H9 (cell line): ENCODE data around the gene TFF2. TPM values are rescaled to one million over a fixed set of nuclear protein-coding genes. Genes with fewer than 3 reads are reported as not detected.

Experiments used
- DNase-seq: peaks from one replicate; pipeline ENCODE4 v3.0.0-alpha.2; 2017
- H2AFZ ChIP-seq: one replicate; pipeline ENCODE4 v1.6.1; 2013; ENCODE audit warnings: mild to moderate bottlenecking, low read length, control low read depth, moderate library complexity
- H2AK5ac ChIP-seq: 2 replicates; pipeline ENCODE4 v1.6.1; 2013; ENCODE audit warnings: low read length, control low read depth, mixed read lengths; ENCODE audit not compliant: insufficient read length
- H2BK120ac ChIP-seq: one replicate; pipeline ENCODE4 v1.6.1; 2013; ENCODE audit warnings: low read depth, mild to moderate bottlenecking, low read length, control low read depth, inconsistent platforms; ENCODE audit not compliant: poor library complexity, severe bottlenecking
- H2BK12ac ChIP-seq: 2 replicates; pipeline ENCODE4 v1.6.1; 2013; ENCODE audit warnings: low read length, control low read depth, mixed read lengths, low read depth; ENCODE audit not compliant: insufficient read length
- H2BK15ac ChIP-seq: 2 replicates; pipeline ENCODE4 v1.6.1; 2013; ENCODE audit warnings: low read depth, low read length, control low read depth
- H2BK20ac ChIP-seq: one replicate; pipeline ENCODE4 v1.6.1; 2013; ENCODE audit warnings: low read depth, mild to moderate bottlenecking, low read length, control low read depth, inconsistent platforms; ENCODE audit not compliant: poor library complexity, severe bottlenecking
- H2BK5ac ChIP-seq: 2 replicates; pipeline ENCODE4 v1.6.1; 2013; ENCODE audit warnings: low read length, control low read depth, mixed read lengths; ENCODE audit not compliant: insufficient read length
- H3K14ac ChIP-seq: 2 replicates; pipeline ENCODE4 v1.6.1; 2013; ENCODE audit warnings: low read length, control low read depth; ENCODE audit not compliant: insufficient read depth
- H3K18ac ChIP-seq: 2 replicates; pipeline ENCODE4 v1.6.1; 2013; ENCODE audit warnings: low read depth, mild to moderate bottlenecking, mixed read lengths, low read length, control low read depth; ENCODE audit not compliant: insufficient read length
- H3K23ac ChIP-seq: 2 replicates; pipeline ENCODE4 v1.6.1; 2013; ENCODE audit warnings: low read length, control low read depth, mixed read lengths, low read depth; ENCODE audit not compliant: insufficient read length
- H3K23me2 ChIP-seq: 2 replicates; pipeline ENCODE4 v1.6.1; 2013; ENCODE audit warnings: low read depth, mild to moderate bottlenecking, mixed read lengths, low read length, control low read depth; ENCODE audit not compliant: insufficient read length, poor library complexity, severe bottlenecking
- H3K27ac ChIP-seq: 2 replicates; pipeline ENCODE4 v1.5.1; 2013; ENCODE audit warnings: low read length, control low read depth, mixed read lengths, low read depth; ENCODE audit not compliant: insufficient read length
- H3K27me3 ChIP-seq: 2 replicates; pipeline ENCODE4 v1.6.1; 2013; ENCODE audit warnings: low read length, control low read depth, inconsistent platforms; ENCODE audit not compliant: insufficient read depth
- H3K4ac ChIP-seq: 2 replicates; pipeline ENCODE4 v1.6.1; 2013; ENCODE audit warnings: low read depth, mild to moderate bottlenecking, control low read depth, inconsistent platforms, low read length, moderate library complexity
- H3K4me1 ChIP-seq: 2 replicates; pipeline ENCODE4 v1.6.1; 2013; ENCODE audit warnings: low read length, control low read depth, inconsistent platforms; ENCODE audit not compliant: insufficient read depth
- H3K4me2 ChIP-seq: 2 replicates; pipeline ENCODE4 v1.6.1; 2013; ENCODE audit warnings: low read length, control low read depth, mixed read lengths; ENCODE audit not compliant: insufficient read length, insufficient read depth
- H3K56ac ChIP-seq: 2 replicates; pipeline ENCODE4 v1.6.1; 2013; ENCODE audit warnings: low read depth, mild to moderate bottlenecking, mixed read lengths, low read length, control low read depth; ENCODE audit not compliant: insufficient read length
- H3K79me1 ChIP-seq: 2 replicates; pipeline ENCODE4 v1.6.1; 2013; ENCODE audit warnings: low read depth, mild to moderate bottlenecking, moderate library complexity, low read length, control low read depth, inconsistent platforms; ENCODE audit not compliant: insufficient read depth, poor library complexity, severe bottlenecking
- H3K79me2 ChIP-seq: 2 replicates; pipeline ENCODE4 v1.6.1; 2013; ENCODE audit warnings: low read length, control low read depth, inconsistent platforms; ENCODE audit not compliant: insufficient read depth
- H3K9ac ChIP-seq: 2 replicates; pipeline ENCODE4 v1.6.1; 2013; ENCODE audit warnings: low read length, control low read depth, mixed read lengths; ENCODE audit not compliant: insufficient read length; ENCODE audit errors: extremely low read depth
- H3K9me3 ChIP-seq: one replicate; pipeline ENCODE4 v1.6.1; 2013; ENCODE audit warnings: low read depth, low read length, inconsistent platforms; ENCODE audit not compliant: control insufficient read depth
- H3T11ph ChIP-seq: one replicate; pipeline ENCODE4 v1.6.1; 2013; ENCODE audit warnings: mild to moderate bottlenecking, low read length, control low read depth, inconsistent platforms
- H4K20me1 ChIP-seq: one replicate; pipeline ENCODE4 v1.6.1; 2013; ENCODE audit not compliant: control insufficient read depth, insufficient read length, insufficient read depth
- H4K5ac ChIP-seq: 2 replicates; pipeline ENCODE4 v1.6.1; 2013; ENCODE audit warnings: low read depth, mild to moderate bottlenecking, mixed read lengths, low read length, control low read depth; ENCODE audit not compliant: insufficient read length
- H4K8ac ChIP-seq: replicated peaks from 2 replicates; pipeline ENCODE4 v1.6.1; 2013; ENCODE audit warnings: low read length, control low read depth, mixed read lengths, low read depth; ENCODE audit not compliant: insufficient read length
- H4K91ac ChIP-seq: 2 replicates; pipeline ENCODE4 v1.6.1; 2013; ENCODE audit warnings: low read depth, mild to moderate bottlenecking, moderate library complexity, mixed read lengths, low read length, control low read depth; ENCODE audit not compliant: insufficient read length
- H3K27ac Mint-ChIP-seq, 3 experiments: 2 replicates in 2 of 3; 3 replicates in 1 of 3; pipeline ENCODE4 v1.8.0; 2020 to 2021; ENCODE audit warnings: mixed read lengths in 3 of 3, mild to moderate bottlenecking in 1 of 3, moderate library complexity in 1 of 3
- H3K27me3 Mint-ChIP-seq: 2 replicates; pipeline ENCODE4 v1.8.0; 2021; ENCODE audit warnings: low read depth, mild to moderate bottlenecking, moderate library complexity, mixed read lengths
- H3K36me3 Mint-ChIP-seq, 3 experiments: 2 replicates in 2 of 3; 3 replicates in 1 of 3; pipeline ENCODE4 v1.8.0; 2020 to 2021; ENCODE audit warnings: low read depth in 3 of 3, mixed read lengths in 3 of 3; ENCODE audit not compliant: insufficient read depth in 1 of 3
- H3K4me1 Mint-ChIP-seq, 2 experiments: 2 replicates each; pipeline ENCODE4 v1.8.0; 2020; ENCODE audit warnings: mixed read lengths in 2 of 2
- H3K4me3 Mint-ChIP-seq, 2 experiments: 2 replicates in 1 of 2; 3 replicates in 1 of 2; pipeline ENCODE4 v1.8.0; 2020 to 2021; ENCODE audit warnings: mild to moderate bottlenecking in 2 of 2, mixed read lengths in 2 of 2, moderate library complexity in 1 of 2
- H3K9me3 Mint-ChIP-seq, 2 experiments: 2 replicates in 1 of 2; 3 replicates in 1 of 2; pipeline ENCODE4 v1.8.0; 2020; ENCODE audit warnings: mild to moderate bottlenecking in 2 of 2, mixed read lengths in 2 of 2, moderate library complexity in 1 of 2
- WGBS: extraction: QIAGEN DNeasy Blood & Tissue Kit; methylation state at CpG from one replicate; pipeline ENCODE4 v1.1.7; 2013; ENCODE audit warnings: missing lambda C conversion rate, low lambda C conversion rate, mixed read lengths; ENCODE audit not compliant: insufficient read length; ENCODE audit errors: extremely low coverage; 5-methylcytosine and 5-hydroxymethylcytosine counted together
- total RNA-seq: library from RNA; stranded (reverse); gene quantifications from 2 replicates; pipeline ENCODE4 v1.2.1, GENCODE V29; 2021
- TF ChIP-seq, protein P1 (sequence below): fragments of 200-600 bp; sonication (generic); conservative IDR thresholded peaks from 3 replicates; pipeline ENCODE4 v1.8.0; 2021; ENCODE audit warnings: antibody characterized with exemption, mild to moderate bottlenecking

Gene TFF2
- total RNA-seq, 1 experiment from 2014 or later: not detected

DNA sequence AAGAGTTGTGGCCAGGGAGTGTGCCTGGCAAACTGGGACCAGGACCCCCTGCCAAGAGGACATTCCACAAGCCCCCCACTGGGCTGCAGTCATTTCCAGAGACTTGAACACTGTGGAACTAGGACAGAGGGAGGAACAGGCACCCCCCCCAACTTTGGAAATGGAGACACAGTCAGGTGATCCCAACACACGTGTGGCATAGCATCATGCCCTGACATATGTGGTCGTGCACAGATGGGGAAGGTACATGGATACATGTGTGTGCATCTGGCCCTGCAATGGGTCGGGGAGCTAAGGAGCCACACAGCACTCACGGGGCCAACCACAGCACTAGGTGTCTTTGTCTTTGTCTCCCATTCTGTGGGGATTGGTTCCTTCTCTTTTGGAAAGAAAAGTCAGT lies 28.9 kb downstream of the TFF2 start:
- peaks cover 0 to 5% (median 0%) of the 10 kb centered on the region in 3 experiments; a peak in 2 of 7 replicates for H3K36me3 Mint-ChIP-seq
- H3K27me3 Mint-ChIP-seq: peaks cover 3% of the 10 kb centered on the region; the same call in 1 of the 2 replicates
- no CpG with 5 or more reads among the region's 4 CpGs for WGBS

More for the DNA sequence above, 28.9 kb downstream of the TFF2 start:
- H2AFZ ChIP-seq: no peak overlapping the region
- Mint-ChIP-seq H3K4me1 (peaks cover 20 to 21% of the 10 kb centered on the region in 2 experiments), H3K9me3 (peaks cover 0 to 10% of the 10 kb centered on the region in 2 experiments; a peak in 2 of 5 replicates), H3K4me3 (no peak overlapping the region), H3K27ac (no peak overlapping the region; a peak in 1 of 7 replicates)
- H4K91ac ChIP-seq: no peak overlapping the region
- H3K23me2 ChIP-seq: no peaks in the 10 kb centered on the region
- no peak overlapping the region for H3K4ac ChIP-seq
- H3K9ac ChIP-seq: no peak overlapping the region
- H2AK5ac ChIP-seq: no peak overlapping the region
- no peak overlapping the region for H4K5ac ChIP-seq
- no peak overlapping the region for H3K18ac ChIP-seq
- H2BK15ac ChIP-seq: no peak overlapping the region
- no peak overlapping the region for H2BK5ac ChIP-seq
- DNase-seq: no peak
- H3K79me1 ChIP-seq: no peaks in the 10 kb centered on the region
- no peak overlapping the region for H2BK120ac ChIP-seq
- no peak overlapping the region for H2BK12ac ChIP-seq
- H3K27me3 ChIP-seq: no peaks in the 10 kb centered on the region
- TF ChIP-seq, protein P1, sequence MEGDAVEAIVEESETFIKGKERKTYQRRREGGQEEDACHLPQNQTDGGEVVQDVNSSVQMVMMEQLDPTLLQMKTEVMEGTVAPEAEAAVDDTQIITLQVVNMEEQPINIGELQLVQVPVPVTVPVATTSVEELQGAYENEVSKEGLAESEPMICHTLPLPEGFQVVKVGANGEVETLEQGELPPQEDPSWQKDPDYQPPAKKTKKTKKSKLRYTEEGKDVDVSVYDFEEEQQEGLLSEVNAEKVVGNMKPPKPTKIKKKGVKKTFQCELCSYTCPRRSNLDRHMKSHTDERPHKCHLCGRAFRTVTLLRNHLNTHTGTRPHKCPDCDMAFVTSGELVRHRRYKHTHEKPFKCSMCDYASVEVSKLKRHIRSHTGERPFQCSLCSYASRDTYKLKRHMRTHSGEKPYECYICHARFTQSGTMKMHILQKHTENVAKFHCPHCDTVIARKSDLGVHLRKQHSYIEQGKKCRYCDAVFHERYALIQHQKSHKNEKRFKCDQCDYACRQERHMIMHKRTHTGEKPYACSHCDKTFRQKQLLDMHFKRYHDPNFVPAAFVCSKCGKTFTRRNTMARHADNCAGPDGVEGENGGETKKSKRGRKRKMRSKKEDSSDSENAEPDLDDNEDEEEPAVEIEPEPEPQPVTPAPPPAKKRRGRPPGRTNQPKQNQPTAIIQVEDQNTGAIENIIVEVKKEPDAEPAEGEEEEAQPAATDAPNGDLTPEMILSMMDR: no peak
- no peaks in the 10 kb centered on the region for H3K79me2 ChIP-seq
- H2BK20ac ChIP-seq: no peak overlapping the region
- no peaks in the 10 kb centered on the region for H3K9me3 ChIP-seq
- no peak overlapping the region for H3K4me2 ChIP-seq
- no peak overlapping the region for H3T11ph ChIP-seq
- H4K8ac ChIP-seq: no peak overlapping the region
- no peak overlapping the region; the same call in 1 of the 2 replicates for H3K14ac ChIP-seq
- no peaks in the 10 kb centered on the region for H4K20me1 ChIP-seq
- no peak overlapping the region for H3K23ac ChIP-seq
- peaks cover 3% of the 10 kb centered on the region; the same call in 1 of the 2 replicates for H3K4me1 ChIP-seq
- H3K27ac ChIP-seq: no peak overlapping the region
- no peak overlapping the region for H3K56ac ChIP-seq
